WTC11 (cell line): ENCODE results near the gene RASSF8. TPM values are rescaled to one million over a fixed set of nuclear protein-coding genes. Genes with fewer than 3 reads are reported as not detected.

Experiments used
- ATAC-seq: fragments of 200-7000 bp; cut with Tn5 transposase; 2 replicates; pipeline ENCODE4 v1.10.0; 2021; ENCODE audit warnings: mild to moderate bottlenecking, moderate library complexity
- CTCF ChIA-PET: fragments of 300-600 bp; sonication (Branson Sonifier 250); formaldehyde crosslinking; loops from one replicate; lab custom pipeline; 2021; ENCODE audit warnings: antibody characterized with exemption; lab: Charles Lee
- POLR2A ChIA-PET: fragments of 350-600 bp; sonication (Branson Sonifier 250); formaldehyde crosslinking; loops from one replicate; lab custom pipeline; 2021; ENCODE audit warnings: antibody characterized with exemption; lab: Charles Lee
- DNase-seq: peaks from one replicate; pipeline ENCODE4 v3.0.0; 2021; ENCODE audit warnings: low spot score
- H3K27ac Mint-ChIP-seq: 2 replicates; pipeline ENCODE4 v1.8.0; 2021; ENCODE audit warnings: mixed read lengths
- H3K27me3 Mint-ChIP-seq: 2 replicates; pipeline ENCODE4 v1.8.0; 2021; ENCODE audit warnings: low read depth, mild to moderate bottlenecking, moderate library complexity, mixed read lengths
- H3K36me3 Mint-ChIP-seq: 2 replicates; pipeline ENCODE4 v1.8.0; 2021; ENCODE audit warnings: mixed read lengths
- H3K4me1 Mint-ChIP-seq: 2 replicates; pipeline ENCODE4 v1.8.0; 2022; ENCODE audit warnings: mixed read lengths
- H3K4me3 Mint-ChIP-seq: 2 replicates; pipeline ENCODE4 v1.8.0; 2021; ENCODE audit warnings: mild to moderate bottlenecking, moderate library complexity, mixed read lengths
- H3K9me3 Mint-ChIP-seq: 2 replicates; pipeline ENCODE4 v1.8.0; 2021; ENCODE audit warnings: mixed read lengths
- ESRRA ChIP-seq: sonication (generic); formaldehyde crosslinking; IDR thresholded peaks from 2 replicates; pipeline ENCODE4 v1.8.1; 2022; ENCODE audit warnings: mild to moderate bottlenecking, missing genetic modification reagents, borderline replicate concordance
- IRF2 ChIP-seq: sonication (generic); formaldehyde crosslinking; IDR thresholded peaks from 2 replicates; pipeline ENCODE4 v1.8.0; 2022; ENCODE audit warnings: low read depth, missing genetic modification reagents, borderline replicate concordance
- JAZF1 ChIP-seq: fragments of 250-450 bp; sonication (Bioruptor Pico); IDR thresholded peaks from 2 replicates; pipeline ENCODE4 v1.9.0; 2021; ENCODE audit warnings: moderate library complexity, mild to moderate bottlenecking, inconsistent platforms
- JUN ChIP-seq: sonication (generic); formaldehyde crosslinking; IDR thresholded peaks from 2 replicates; pipeline ENCODE4 v1.8.0; 2023; ENCODE audit warnings: mild to moderate bottlenecking, missing genetic modification reagents
- NR2C2 ChIP-seq: sonication (generic); formaldehyde crosslinking; IDR thresholded peaks from 2 replicates; pipeline ENCODE4 v1.8.0; 2022; ENCODE audit warnings: mild to moderate bottlenecking, missing genetic modification reagents
- SP1 ChIP-seq: sonication (generic); formaldehyde crosslinking; conservative IDR thresholded peaks from 2 replicates; pipeline ENCODE4 v1.8.1; 2022; ENCODE audit warnings: missing genetic modification reagents
- TEAD1 ChIP-seq: sonication (generic); formaldehyde crosslinking; IDR thresholded peaks from 2 replicates; pipeline ENCODE4 v1.8.0; 2022; ENCODE audit warnings: mild to moderate bottlenecking, missing genetic modification reagents
- TEAD4 ChIP-seq: sonication (generic); formaldehyde crosslinking; IDR thresholded peaks from 2 replicates; pipeline ENCODE4 v1.8.0; 2022; ENCODE audit warnings: mild to moderate bottlenecking, missing genetic modification reagents
- TP53 ChIP-seq: sonication (generic); formaldehyde crosslinking; IDR thresholded peaks from 2 replicates; pipeline ENCODE4 v1.8.1; 2023; ENCODE audit warnings: mild to moderate bottlenecking, missing genetic modification reagents
- ZBTB21 ChIP-seq: sonication (generic); formaldehyde crosslinking; IDR thresholded peaks from 2 replicates; pipeline ENCODE4 v1.8.1; 2023; ENCODE audit warnings: mild to moderate bottlenecking, missing genetic modification reagents, borderline replicate concordance
- ZNF263 ChIP-seq: sonication (generic); formaldehyde crosslinking; IDR thresholded peaks from 2 replicates; pipeline ENCODE4 v1.8.1; 2022; ENCODE audit warnings: low read depth, mild to moderate bottlenecking, moderate library complexity, missing genetic modification reagents
- ZNF423 ChIP-seq: fragments of 250-450 bp; sonication (Bioruptor Pico); IDR thresholded peaks from 2 replicates; pipeline ENCODE4 v2.1.2; 2022; ENCODE audit warnings: mild to moderate bottlenecking, moderate library complexity
- total RNA-seq: library from RNA; stranded (reverse); gene quantifications from 3 replicates; pipeline ENCODE4 v1.2.3, GENCODE V29; 2021
- TF ChIP-seq, protein P1 (sequence below): fragments of 250-450 bp; sonication (Bioruptor Pico); IDR thresholded peaks from 2 replicates; pipeline ENCODE4 v1.9.0; 2021; ENCODE audit warnings: mild to moderate bottlenecking, borderline replicate concordance
- TF ChIP-seq, protein P2 (sequence below): sonication (generic); formaldehyde crosslinking; IDR thresholded peaks from 2 replicates; pipeline ENCODE4 v1.8.1; 2022; ENCODE audit warnings: mild to moderate bottlenecking, missing genetic modification reagents, moderate library complexity, borderline replicate concordance
- TF ChIP-seq, protein P3 (sequence below): fragments of 250-450 bp; sonication (Bioruptor Pico); IDR thresholded peaks from 2 replicates; pipeline ENCODE4 v1.9.0; 2021; ENCODE audit warnings: mild to moderate bottlenecking
- TF ChIP-seq, protein P4 (sequence below): sonication (generic); formaldehyde crosslinking; conservative IDR thresholded peaks from 2 replicates; pipeline ENCODE4 v1.8.1; 2022; ENCODE audit warnings: mild to moderate bottlenecking, missing genetic modification reagents
- TF ChIP-seq, protein P5 (sequence below): fragments of 250-450 bp; sonication (Bioruptor Pico); IDR thresholded peaks from 2 replicates; pipeline ENCODE4 v1.9.0; 2021; ENCODE audit warnings: mild to moderate bottlenecking
- TF ChIP-seq, protein P6 (sequence below): fragments of 200-600 bp; IDR thresholded peaks from 2 replicates; pipeline ENCODE4 v1.8.0; 2022; ENCODE audit warnings: antibody characterized with exemption
- TF ChIP-seq, protein P7 (sequence below): sonication (generic); formaldehyde crosslinking; IDR thresholded peaks from 2 replicates; pipeline ENCODE4 v1.8.0; 2022; ENCODE audit warnings: mild to moderate bottlenecking, missing genetic modification reagents
- TF ChIP-seq, protein P8 (sequence below): sonication (generic); formaldehyde crosslinking; IDR thresholded peaks from 2 replicates; pipeline ENCODE4 v1.8.1; 2023; ENCODE audit warnings: mild to moderate bottlenecking, missing genetic modification reagents

RASSF8 gene
- total RNA-seq, 1 experiment from 2014 or later = 48.6 TPM

DNA sequence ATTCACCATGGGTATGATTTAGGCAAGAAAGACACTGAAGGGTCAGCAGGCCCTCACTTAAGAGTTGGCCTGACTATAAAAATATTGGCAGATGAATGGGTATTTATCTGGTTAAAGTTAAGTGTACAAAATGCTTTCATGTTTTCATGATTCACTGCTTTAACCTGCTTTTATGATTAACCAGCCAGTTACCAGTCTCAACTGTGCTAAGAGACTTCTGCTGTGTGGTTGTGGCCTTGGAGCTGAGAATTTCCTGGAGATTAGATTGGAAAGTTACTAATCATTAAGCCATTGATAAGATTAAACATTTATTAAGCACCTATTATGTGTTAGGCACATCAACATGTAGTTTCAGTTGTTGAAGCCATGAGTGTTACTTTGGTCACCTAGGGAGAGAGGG lies 68.9 kb downstream of the RASSF8 start (continued):
- TF ChIP-seq, protein P1, sequence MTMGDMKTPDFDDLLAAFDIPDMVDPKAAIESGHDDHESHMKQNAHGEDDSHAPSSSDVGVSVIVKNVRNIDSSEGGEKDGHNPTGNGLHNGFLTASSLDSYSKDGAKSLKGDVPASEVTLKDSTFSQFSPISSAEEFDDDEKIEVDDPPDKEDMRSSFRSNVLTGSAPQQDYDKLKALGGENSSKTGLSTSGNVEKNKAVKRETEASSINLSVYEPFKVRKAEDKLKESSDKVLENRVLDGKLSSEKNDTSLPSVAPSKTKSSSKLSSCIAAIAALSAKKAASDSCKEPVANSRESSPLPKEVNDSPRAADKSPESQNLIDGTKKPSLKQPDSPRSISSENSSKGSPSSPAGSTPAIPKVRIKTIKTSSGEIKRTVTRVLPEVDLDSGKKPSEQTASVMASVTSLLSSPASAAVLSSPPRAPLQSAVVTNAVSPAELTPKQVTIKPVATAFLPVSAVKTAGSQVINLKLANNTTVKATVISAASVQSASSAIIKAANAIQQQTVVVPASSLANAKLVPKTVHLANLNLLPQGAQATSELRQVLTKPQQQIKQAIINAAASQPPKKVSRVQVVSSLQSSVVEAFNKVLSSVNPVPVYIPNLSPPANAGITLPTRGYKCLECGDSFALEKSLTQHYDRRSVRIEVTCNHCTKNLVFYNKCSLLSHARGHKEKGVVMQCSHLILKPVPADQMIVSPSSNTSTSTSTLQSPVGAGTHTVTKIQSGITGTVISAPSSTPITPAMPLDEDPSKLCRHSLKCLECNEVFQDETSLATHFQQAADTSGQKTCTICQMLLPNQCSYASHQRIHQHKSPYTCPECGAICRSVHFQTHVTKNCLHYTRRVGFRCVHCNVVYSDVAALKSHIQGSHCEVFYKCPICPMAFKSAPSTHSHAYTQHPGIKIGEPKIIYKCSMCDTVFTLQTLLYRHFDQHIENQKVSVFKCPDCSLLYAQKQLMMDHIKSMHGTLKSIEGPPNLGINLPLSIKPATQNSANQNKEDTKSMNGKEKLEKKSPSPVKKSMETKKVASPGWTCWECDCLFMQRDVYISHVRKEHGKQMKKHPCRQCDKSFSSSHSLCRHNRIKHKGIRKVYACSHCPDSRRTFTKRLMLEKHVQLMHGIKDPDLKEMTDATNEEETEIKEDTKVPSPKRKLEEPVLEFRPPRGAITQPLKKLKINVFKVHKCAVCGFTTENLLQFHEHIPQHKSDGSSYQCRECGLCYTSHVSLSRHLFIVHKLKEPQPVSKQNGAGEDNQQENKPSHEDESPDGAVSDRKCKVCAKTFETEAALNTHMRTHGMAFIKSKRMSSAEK (CRISPR knock-in tag) = no peak
- TF ChIP-seq, protein P2, sequence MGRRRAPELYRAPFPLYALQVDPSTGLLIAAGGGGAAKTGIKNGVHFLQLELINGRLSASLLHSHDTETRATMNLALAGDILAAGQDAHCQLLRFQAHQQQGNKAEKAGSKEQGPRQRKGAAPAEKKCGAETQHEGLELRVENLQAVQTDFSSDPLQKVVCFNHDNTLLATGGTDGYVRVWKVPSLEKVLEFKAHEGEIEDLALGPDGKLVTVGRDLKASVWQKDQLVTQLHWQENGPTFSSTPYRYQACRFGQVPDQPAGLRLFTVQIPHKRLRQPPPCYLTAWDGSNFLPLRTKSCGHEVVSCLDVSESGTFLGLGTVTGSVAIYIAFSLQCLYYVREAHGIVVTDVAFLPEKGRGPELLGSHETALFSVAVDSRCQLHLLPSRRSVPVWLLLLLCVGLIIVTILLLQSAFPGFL = no peak
- no peak for TF ChIP-seq IRF2 (CRISPR knock-in tag)

DNA sequence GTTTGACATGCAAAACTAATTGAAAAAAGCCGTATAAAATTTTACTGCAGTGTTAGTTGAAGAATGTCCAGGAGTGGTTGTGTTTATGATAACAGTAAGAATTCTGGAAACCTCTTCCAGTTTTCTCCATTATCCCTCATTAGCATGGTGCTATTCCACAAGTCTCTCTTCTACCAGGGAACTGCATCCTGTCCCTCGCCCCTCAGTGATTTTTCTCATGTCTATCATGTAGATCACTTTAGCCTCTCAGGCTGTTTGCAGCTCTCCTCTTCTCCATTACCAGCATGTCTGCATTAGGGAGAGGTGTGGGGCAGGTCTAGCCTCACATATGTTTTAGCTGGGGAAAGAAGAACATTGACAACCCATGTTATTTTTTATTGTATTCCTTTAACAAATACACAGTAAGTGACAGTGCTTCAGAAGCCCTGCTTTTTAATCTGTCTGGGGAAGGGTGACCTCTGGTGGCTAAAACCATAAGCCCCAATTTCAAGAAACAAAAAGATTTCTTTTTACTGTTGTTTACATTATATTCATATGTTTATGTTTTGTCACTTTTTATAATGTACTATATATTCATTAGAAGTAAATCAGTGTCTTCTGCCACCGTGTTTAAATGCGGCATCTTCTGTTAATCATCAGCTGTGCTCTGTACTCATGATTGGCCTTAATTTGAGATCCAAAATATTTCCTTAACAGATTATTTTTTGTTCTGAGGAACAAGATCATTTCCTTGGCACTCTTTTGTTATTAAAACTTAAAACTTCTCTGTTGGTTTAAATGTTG lies 70.7 kb downstream of the RASSF8 start:
- H3K27ac Mint-ChIP-seq = peak overlapping the region; percentile 17; the same call in 1 of the 2 replicates
- no peak overlapping the region for H3K4me3 Mint-ChIP-seq
- TF ChIP-seq, protein P3, sequence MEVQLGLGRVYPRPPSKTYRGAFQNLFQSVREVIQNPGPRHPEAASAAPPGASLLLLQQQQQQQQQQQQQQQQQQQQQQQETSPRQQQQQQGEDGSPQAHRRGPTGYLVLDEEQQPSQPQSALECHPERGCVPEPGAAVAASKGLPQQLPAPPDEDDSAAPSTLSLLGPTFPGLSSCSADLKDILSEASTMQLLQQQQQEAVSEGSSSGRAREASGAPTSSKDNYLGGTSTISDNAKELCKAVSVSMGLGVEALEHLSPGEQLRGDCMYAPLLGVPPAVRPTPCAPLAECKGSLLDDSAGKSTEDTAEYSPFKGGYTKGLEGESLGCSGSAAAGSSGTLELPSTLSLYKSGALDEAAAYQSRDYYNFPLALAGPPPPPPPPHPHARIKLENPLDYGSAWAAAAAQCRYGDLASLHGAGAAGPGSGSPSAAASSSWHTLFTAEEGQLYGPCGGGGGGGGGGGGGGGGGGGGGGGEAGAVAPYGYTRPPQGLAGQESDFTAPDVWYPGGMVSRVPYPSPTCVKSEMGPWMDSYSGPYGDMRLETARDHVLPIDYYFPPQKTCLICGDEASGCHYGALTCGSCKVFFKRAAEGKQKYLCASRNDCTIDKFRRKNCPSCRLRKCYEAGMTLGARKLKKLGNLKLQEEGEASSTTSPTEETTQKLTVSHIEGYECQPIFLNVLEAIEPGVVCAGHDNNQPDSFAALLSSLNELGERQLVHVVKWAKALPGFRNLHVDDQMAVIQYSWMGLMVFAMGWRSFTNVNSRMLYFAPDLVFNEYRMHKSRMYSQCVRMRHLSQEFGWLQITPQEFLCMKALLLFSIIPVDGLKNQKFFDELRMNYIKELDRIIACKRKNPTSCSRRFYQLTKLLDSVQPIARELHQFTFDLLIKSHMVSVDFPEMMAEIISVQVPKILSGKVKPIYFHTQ (CRISPR knock-in tag) = no peak
- TF ChIP-seq ZNF423 (CRISPR knock-in tag) (no peak), TP53 (CRISPR knock-in tag) (no peak), ZBTB21 (no peak), NR2C2 (CRISPR knock-in tag) (no peak), JAZF1 (CRISPR knock-in tag) (no peak), JUN (CRISPR knock-in tag) (no peak), ZNF263 (no peak), TEAD4 (CRISPR knock-in tag) (no peak), ESRRA (no peak), TEAD1 (CRISPR knock-in tag) (0 out of 2 replicates have a peak, but pooled peaks have one; percentile 21), SP1 (CRISPR knock-in tag) (no peak)
- TF ChIP-seq, protein P4, sequence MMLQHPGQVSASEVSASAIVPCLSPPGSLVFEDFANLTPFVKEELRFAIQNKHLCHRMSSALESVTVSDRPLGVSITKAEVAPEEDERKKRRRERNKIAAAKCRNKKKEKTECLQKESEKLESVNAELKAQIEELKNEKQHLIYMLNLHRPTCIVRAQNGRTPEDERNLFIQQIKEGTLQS (CRISPR knock-in tag) = no peak
- TF ChIP-seq, protein P5, sequence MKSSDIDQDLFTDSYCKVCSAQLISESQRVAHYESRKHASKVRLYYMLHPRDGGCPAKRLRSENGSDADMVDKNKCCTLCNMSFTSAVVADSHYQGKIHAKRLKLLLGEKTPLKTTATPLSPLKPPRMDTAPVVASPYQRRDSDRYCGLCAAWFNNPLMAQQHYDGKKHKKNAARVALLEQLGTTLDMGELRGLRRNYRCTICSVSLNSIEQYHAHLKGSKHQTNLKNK (CRISPR knock-in tag) = no peak
- TF ChIP-seq, protein P6, sequence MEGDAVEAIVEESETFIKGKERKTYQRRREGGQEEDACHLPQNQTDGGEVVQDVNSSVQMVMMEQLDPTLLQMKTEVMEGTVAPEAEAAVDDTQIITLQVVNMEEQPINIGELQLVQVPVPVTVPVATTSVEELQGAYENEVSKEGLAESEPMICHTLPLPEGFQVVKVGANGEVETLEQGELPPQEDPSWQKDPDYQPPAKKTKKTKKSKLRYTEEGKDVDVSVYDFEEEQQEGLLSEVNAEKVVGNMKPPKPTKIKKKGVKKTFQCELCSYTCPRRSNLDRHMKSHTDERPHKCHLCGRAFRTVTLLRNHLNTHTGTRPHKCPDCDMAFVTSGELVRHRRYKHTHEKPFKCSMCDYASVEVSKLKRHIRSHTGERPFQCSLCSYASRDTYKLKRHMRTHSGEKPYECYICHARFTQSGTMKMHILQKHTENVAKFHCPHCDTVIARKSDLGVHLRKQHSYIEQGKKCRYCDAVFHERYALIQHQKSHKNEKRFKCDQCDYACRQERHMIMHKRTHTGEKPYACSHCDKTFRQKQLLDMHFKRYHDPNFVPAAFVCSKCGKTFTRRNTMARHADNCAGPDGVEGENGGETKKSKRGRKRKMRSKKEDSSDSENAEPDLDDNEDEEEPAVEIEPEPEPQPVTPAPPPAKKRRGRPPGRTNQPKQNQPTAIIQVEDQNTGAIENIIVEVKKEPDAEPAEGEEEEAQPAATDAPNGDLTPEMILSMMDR = peak; percentile 36; the same call in 1 of the 2 replicates
- TF ChIP-seq, protein P7, sequence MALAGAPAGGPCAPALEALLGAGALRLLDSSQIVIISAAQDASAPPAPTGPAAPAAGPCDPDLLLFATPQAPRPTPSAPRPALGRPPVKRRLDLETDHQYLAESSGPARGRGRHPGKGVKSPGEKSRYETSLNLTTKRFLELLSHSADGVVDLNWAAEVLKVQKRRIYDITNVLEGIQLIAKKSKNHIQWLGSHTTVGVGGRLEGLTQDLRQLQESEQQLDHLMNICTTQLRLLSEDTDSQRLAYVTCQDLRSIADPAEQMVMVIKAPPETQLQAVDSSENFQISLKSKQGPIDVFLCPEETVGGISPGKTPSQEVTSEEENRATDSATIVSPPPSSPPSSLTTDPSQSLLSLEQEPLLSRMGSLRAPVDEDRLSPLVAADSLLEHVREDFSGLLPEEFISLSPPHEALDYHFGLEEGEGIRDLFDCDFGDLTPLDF (CRISPR knock-in tag) = no peak
- TF ChIP-seq, protein P8, sequence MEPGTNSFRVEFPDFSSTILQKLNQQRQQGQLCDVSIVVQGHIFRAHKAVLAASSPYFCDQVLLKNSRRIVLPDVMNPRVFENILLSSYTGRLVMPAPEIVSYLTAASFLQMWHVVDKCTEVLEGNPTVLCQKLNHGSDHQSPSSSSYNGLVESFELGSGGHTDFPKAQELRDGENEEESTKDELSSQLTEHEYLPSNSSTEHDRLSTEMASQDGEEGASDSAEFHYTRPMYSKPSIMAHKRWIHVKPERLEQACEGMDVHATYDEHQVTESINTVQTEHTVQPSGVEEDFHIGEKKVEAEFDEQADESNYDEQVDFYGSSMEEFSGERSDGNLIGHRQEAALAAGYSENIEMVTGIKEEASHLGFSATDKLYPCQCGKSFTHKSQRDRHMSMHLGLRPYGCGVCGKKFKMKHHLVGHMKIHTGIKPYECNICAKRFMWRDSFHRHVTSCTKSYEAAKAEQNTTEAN = no peak
- TF ChIP-seq, all 79 proteins: peak for 2
- ATAC-seq (peak; percentile 59), DNase-seq (no peak)
- Mint-ChIP-seq H3K36me3 (peaks cover 2% of the 10 kb centered on the region; the same call in 1 of the 2 replicates), H3K27me3 (no peaks in the 10 kb centered on the region), H3K9me3 (0 out of 2 replicates have a peak, but pooled peaks cover 2% of the 10 kb centered on the region), H3K4me1 (peaks cover 27% of the 10 kb centered on the region)
- ChIA-PET CTCF (interaction anchor here (0.6 to 1.7 kb wide), 3 partner anchors 9 to 814 kb away, joined by 3 to 6 read pairs (median 3); no protein-coding TSS in a partner anchor), POLR2A (no interaction called here)
